Activated B cell treated with CpG ODN at 0.5 μM for 24 hours (primary cell): Measurements from ENCODE around the gene MATN1. TPM values are rescaled to one million over a fixed set of nuclear protein-coding genes. Genes with fewer than 3 reads are reported as not detected.

Experiments used
- ATAC-seq: fragments of 200-7000 bp; cut with Tn5 transposase; one replicate; pipeline ENCODE4 v1.10.0; 2021; ENCODE audit warnings: low read depth, mild to moderate bottlenecking, moderate library complexity
- CTCF ChIA-PET: fragments of 350-600 bp; sonication (Branson Sonifier 250); formaldehyde crosslinking; loops from one replicate; lab custom pipeline; 2021; ENCODE audit warnings: antibody characterized with exemption; lab: Charles Lee
- POLR2A ChIA-PET: fragments of 350-600 bp; sonication (Branson Sonifier 250); formaldehyde crosslinking; loops from one replicate; lab custom pipeline; 2021; ENCODE audit warnings: antibody characterized with exemption; lab: Charles Lee
- DNase-seq: peaks from one replicate; pipeline ENCODE4 v3.0.0; 2022
- H3K27ac Mint-ChIP-seq: one replicate; pipeline ENCODE4 v1.8.0; 2020; ENCODE audit warnings: mixed read lengths
- H3K27me3 Mint-ChIP-seq: one replicate; pipeline ENCODE4 v1.8.0; 2021; ENCODE audit warnings: mixed read lengths
- H3K36me3 Mint-ChIP-seq: one replicate; pipeline ENCODE4 v1.8.0; 2021; ENCODE audit warnings: low read depth, mixed read lengths
- H3K4me1 Mint-ChIP-seq: one replicate; pipeline ENCODE4 v1.8.0; 2021; ENCODE audit warnings: mixed read lengths
- H3K4me3 Mint-ChIP-seq: one replicate; pipeline ENCODE4 v1.8.0; 2020; ENCODE audit warnings: mild to moderate bottlenecking, mixed read lengths
- H3K9me3 Mint-ChIP-seq: one replicate; pipeline ENCODE4 v1.8.0; 2020; ENCODE audit warnings: mixed read lengths
- CTCF ChIP-seq: fragments of 200-600 bp; IDR thresholded peaks from one replicate; pipeline ENCODE4 v1.8.0; 2022; ENCODE audit warnings: antibody characterized with exemption, mild to moderate bottlenecking
- intact Hi-C: fragments of 100-400 bp; cut with micrococcal nuclease; formaldehyde crosslinking; loops from one replicate; pipeline ENCODE4 v1.15.1; 2024
- total RNA-seq: library from RNA; stranded (reverse); gene quantifications from 2 replicates; pipeline ENCODE4 v1.2.3, GENCODE V29; 2022

MATN1 gene
- total RNA-seq, 1 donor from 2014 or later, result 0.93 TPM

GRCh38 chr1:30732277-30732996, 9.1 kb upstream of the MATN1 start:
- intact Hi-C loops, result loop anchor here (1.0 to 5.0 kb wide), 5 partner anchors 11 to 195 kb away; no protein-coding TSS in a partner anchor
- Mint-ChIP-seq H3K36me3 (peaks cover 63% of the 10 kb centered on the region), H3K4me1 (peaks cover 72% of the 10 kb centered on the region), H3K27me3 (no peaks in the 10 kb centered on the region), H3K27ac (peak overlapping the region; percentile 70), H3K9me3 (no peaks in the 10 kb centered on the region), H3K4me3 (no peak overlapping the region)
- POLR2A ChIA-PET, result interaction anchor here (0.7 to 17.2 kb wide), 9 partner anchors 8 to 58 kb away, joined by 3 to 662 read pairs (median 5); partner anchors contain the start of genes LAPTM5 and MATN1
- no peak for TF ChIP-seq CTCF
- no peak for DNase-seq
- ATAC-seq, result peak; percentile 57
- CTCF ChIA-PET, result interaction anchor here (1.0 to 3.2 kb wide), 5 partner anchors 12 to 47 kb away, joined by 3 to 19 read pairs (median 6); no protein-coding TSS in a partner anchor

- Mint-ChIP-seq H3K27ac (peak overlapping the region; percentile 90), H3K9me3 (no peaks in the 10 kb centered on the region)
- POLR2A ChIA-PET, result interaction anchor here (0.7 to 17.2 kb wide), 8 partner anchors 8 to 59 kb away, joined by 3 to 662 read pairs (median 5); partner anchors contain the start of genes LAPTM5 and MATN1
Observed at GRCh38 chr1:30731806-30732276, 8.5 kb upstream of the MATN1 start.

GRCh38 chr1:30731109-30731805, 7.9 kb upstream of the MATN1 start:
- intact Hi-C loops, result loop anchor here (5.0 kb wide), 1 partner anchor 196 kb away; no protein-coding TSS in a partner anchor
- no peaks in the 10 kb centered on the region for H3K27me3 Mint-ChIP-seq
- H3K36me3 Mint-ChIP-seq, result peaks cover 58% of the 10 kb centered on the region
- CTCF ChIA-PET, result interaction anchor here (1.4 to 4.4 kb wide), 6 partner anchors 11 to 51 kb away, joined by 4 to 45 read pairs (median 8); no protein-coding TSS in a partner anchor
- H3K9me3 Mint-ChIP-seq, result no peaks in the 10 kb centered on the region
- H3K4me3 Mint-ChIP-seq, result peak overlapping the region; percentile 55
- H3K27ac Mint-ChIP-seq, result peak overlapping the region; percentile 90
- TF ChIP-seq CTCF, result no peak
- POLR2A ChIA-PET, result interaction anchor here (1.4 to 17.2 kb wide), 5 partner anchors 8 to 48 kb away, joined by 4 to 662 read pairs (median 20); partner anchors contain the start of gene LAPTM5
- DNase-seq (no peak), ATAC-seq (no peak)
- H3K4me1 Mint-ChIP-seq, result peaks cover 68% of the 10 kb centered on the region

More at GRCh38 chr1:30731806-30732276, 8.5 kb upstream of the MATN1 start:
- Mint-ChIP-seq H3K4me3 (peak overlapping the region; percentile 55), H3K36me3 (peaks cover 61% of the 10 kb centered on the region), H3K4me1 (peaks cover 68% of the 10 kb centered on the region), H3K27me3 (no peaks in the 10 kb centered on the region)
- CTCF ChIA-PET, result interaction anchor here (1.8 to 3.2 kb wide), 4 partner anchors 12 to 48 kb away, joined by 6 to 19 read pairs (median 8); no protein-coding TSS in a partner anchor
- no peak for TF ChIP-seq CTCF
- ATAC-seq, result peak; percentile 6
- DNase-seq, result no peak
- intact Hi-C loops, result loop anchor here (1.0 to 5.0 kb wide), 5 partner anchors 11 to 195 kb away; no protein-coding TSS in a partner anchor

GRCh38 chr1:30730346-30731108, 7.1 kb upstream of the MATN1 start:
- peak; percentile 59 for ATAC-seq
- CTCF ChIA-PET, result interaction anchor here (0.8 to 4.4 kb wide), 9 partner anchors 11 to 198 kb away, joined by 3 to 45 read pairs (median 6); no protein-coding TSS in a partner anchor
- POLR2A ChIA-PET, result interaction anchor here (1.4 to 17.2 kb wide), 4 partner anchors 8 to 49 kb away, joined by 6 to 662 read pairs (median 55); partner anchors contain the start of gene LAPTM5
- Mint-ChIP-seq H3K36me3 (peaks cover 58% of the 10 kb centered on the region), H3K9me3 (no peaks in the 10 kb centered on the region), H3K27ac (peak overlapping the region; percentile 90), H3K4me1 (peaks cover 68% of the 10 kb centered on the region), H3K27me3 (no peaks in the 10 kb centered on the region), H3K4me3 (peak overlapping the region; percentile 55)
- TF ChIP-seq CTCF, result no peak
- intact Hi-C loops, result loop anchor here (5.0 kb wide), 1 partner anchor 197 kb away; no protein-coding TSS in a partner anchor
- DNase-seq, result no peak
